ENCODE data around the gene LGALS16.

LGALS16 gene

DNA sequence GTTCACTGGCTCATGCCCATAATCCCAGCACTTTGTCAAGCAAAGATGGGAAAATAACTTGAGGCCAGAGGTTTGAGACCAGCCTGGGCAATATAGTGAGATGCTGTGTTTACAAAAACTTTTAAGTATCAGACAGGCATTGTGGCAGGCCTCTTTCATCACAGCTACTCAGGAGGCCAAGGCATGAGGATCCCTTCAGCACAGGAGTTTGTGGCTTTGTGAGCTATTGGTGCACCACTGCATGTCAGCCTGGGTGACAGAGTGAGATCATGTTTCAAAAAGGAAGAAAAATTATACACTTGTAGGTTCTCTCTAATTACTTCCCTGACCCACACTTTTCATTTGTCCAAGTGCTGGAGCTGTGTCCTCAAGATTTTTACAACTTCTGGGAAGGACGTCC lies 37.1 kb downstream of the LGALS16 start:
- ATAC-seq: no peak
- TF ChIP-seq ZFP3 (CRISPR knock-in tag; IDR thresholded peaks at IDR 0.05): no peak
- no peak for TF ChIP-seq CSRNP3 (CRISPR knock-in tag; IDR thresholded peaks at IDR 0.05)
- no peak for TF ChIP-seq CREB5 (CRISPR knock-in tag; IDR thresholded peaks at IDR 0.05; ENCODE audit: low read depth)
- TF ChIP-seq TOX (CRISPR knock-in tag; IDR thresholded peaks at IDR 0.05; ENCODE audit: borderline replicate concordance): no peak
- TF ChIP-seq, protein P1, sequence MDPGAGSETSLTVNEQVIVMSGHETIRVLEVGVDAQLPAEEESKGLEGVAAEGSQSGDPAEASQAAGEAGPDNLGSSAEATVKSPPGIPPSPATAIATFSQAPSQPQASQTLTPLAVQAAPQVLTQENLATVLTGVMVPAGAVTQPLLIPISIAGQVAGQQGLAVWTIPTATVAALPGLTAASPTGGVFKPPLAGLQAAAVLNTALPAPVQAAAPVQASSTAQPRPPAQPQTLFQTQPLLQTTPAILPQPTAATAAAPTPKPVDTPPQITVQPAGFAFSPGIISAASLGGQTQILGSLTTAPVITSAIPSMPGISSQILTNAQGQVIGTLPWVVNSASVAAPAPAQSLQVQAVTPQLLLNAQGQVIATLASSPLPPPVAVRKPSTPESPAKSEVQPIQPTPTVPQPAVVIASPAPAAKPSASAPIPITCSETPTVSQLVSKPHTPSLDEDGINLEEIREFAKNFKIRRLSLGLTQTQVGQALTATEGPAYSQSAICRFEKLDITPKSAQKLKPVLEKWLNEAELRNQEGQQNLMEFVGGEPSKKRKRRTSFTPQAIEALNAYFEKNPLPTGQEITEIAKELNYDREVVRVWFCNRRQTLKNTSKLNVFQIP (CRISPR knock-in tag; IDR thresholded peaks at IDR 0.05; ENCODE audit: borderline replicate concordance, low read depth): no peak
- no peak for TF ChIP-seq ZFP30 (CRISPR knock-in tag; IDR thresholded peaks at IDR 0.05)

DNA sequence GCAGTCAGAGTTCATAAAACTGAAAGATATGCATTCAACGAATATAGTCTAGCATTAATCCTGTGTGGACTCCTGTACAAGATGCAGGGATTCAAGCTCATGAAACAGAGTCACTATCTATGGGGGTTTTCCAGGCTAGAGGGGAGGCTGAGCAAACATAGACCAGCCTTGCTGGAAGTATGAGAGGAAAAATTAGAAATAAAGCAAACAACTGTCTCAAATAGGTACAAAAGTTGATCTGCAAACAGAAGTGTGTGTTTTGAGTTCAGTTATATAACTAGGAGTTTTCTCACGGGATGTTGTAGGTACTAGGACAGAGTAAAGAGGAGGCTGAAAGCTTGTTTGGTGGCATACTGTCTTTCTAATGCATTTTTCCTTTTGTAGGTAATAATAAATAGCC lies 40.0 kb downstream of the LGALS16 start:
- no peak for ATAC-seq
- no peak for TF ChIP-seq GLIS3 (CRISPR knock-in tag; IDR thresholded peaks at IDR 0.05)
- TF ChIP-seq ZC3H10 (CRISPR knock-in tag; IDR thresholded peaks at IDR 0.05): no peak
- TF ChIP-seq ZFP30 (CRISPR knock-in tag; IDR thresholded peaks at IDR 0.05): no peak
- no peak for TF ChIP-seq TOX (CRISPR knock-in tag; IDR thresholded peaks at IDR 0.05; ENCODE audit: borderline replicate concordance)
- no peak for TF ChIP-seq ZFP3 (CRISPR knock-in tag; IDR thresholded peaks at IDR 0.05)
- TF ChIP-seq ESRRG (CRISPR knock-in tag; IDR thresholded peaks at IDR 0.05): no peak
- no peak for TF ChIP-seq ZNF565 (CRISPR knock-in tag; conservative IDR thresholded peaks at IDR 0.05; ENCODE audit: low read depth)
- TF ChIP-seq BACH2 (CRISPR knock-in tag; IDR thresholded peaks at IDR 0.05; ENCODE audit: borderline replicate concordance): no peak
- no peak for TF ChIP-seq TCF4 (CRISPR knock-in tag; IDR thresholded peaks at IDR 0.05; ENCODE audit: borderline replicate concordance)
- TF ChIP-seq, protein P2, sequence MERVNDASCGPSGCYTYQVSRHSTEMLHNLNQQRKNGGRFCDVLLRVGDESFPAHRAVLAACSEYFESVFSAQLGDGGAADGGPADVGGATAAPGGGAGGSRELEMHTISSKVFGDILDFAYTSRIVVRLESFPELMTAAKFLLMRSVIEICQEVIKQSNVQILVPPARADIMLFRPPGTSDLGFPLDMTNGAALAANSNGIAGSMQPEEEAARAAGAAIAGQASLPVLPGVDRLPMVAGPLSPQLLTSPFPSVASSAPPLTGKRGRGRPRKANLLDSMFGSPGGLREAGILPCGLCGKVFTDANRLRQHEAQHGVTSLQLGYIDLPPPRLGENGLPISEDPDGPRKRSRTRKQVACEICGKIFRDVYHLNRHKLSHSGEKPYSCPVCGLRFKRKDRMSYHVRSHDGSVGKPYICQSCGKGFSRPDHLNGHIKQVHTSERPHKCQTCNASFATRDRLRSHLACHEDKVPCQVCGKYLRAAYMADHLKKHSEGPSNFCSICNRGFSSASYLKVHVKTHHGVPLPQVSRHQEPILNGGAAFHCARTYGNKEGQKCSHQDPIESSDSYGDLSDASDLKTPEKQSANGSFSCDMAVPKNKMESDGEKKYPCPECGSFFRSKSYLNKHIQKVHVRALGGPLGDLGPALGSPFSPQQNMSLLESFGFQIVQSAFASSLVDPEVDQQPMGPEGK (CRISPR knock-in tag; IDR thresholded peaks at IDR 0.05; ENCODE audit: borderline replicate concordance): no peak
- TF ChIP-seq CSDC2 (CRISPR knock-in tag; IDR thresholded peaks at IDR 0.05): no peak
- no peak for TF ChIP-seq ZNF70 (CRISPR knock-in tag; IDR thresholded peaks at IDR 0.05)
- TF ChIP-seq ZNF8 (CRISPR knock-in tag; IDR thresholded peaks at IDR 0.05): no peak
- no peak for TF ChIP-seq SNAI2 (CRISPR knock-in tag; IDR thresholded peaks at IDR 0.05)
- TF ChIP-seq ARNTL (CRISPR knock-in tag; IDR thresholded peaks at IDR 0.05; ENCODE audit: borderline replicate concordance, low read depth): no peak
- TF ChIP-seq PPARA (CRISPR knock-in tag; IDR thresholded peaks at IDR 0.05; ENCODE audit: borderline replicate concordance): no peak
- TF ChIP-seq, protein P3, sequence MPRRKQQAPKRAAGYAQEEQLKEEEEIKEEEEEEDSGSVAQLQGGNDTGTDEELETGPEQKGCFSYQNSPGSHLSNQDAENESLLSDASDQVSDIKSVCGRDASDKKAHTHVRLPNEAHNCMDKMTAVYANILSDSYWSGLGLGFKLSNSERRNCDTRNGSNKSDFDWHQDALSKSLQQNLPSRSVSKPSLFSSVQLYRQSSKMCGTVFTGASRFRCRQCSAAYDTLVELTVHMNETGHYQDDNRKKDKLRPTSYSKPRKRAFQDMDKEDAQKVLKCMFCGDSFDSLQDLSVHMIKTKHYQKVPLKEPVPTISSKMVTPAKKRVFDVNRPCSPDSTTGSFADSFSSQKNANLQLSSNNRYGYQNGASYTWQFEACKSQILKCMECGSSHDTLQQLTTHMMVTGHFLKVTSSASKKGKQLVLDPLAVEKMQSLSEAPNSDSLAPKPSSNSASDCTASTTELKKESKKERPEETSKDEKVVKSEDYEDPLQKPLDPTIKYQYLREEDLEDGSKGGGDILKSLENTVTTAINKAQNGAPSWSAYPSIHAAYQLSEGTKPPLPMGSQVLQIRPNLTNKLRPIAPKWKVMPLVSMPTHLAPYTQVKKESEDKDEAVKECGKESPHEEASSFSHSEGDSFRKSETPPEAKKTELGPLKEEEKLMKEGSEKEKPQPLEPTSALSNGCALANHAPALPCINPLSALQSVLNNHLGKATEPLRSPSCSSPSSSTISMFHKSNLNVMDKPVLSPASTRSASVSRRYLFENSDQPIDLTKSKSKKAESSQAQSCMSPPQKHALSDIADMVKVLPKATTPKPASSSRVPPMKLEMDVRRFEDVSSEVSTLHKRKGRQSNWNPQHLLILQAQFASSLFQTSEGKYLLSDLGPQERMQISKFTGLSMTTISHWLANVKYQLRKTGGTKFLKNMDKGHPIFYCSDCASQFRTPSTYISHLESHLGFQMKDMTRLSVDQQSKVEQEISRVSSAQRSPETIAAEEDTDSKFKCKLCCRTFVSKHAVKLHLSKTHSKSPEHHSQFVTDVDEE (CRISPR knock-in tag; IDR thresholded peaks at IDR 0.05): no peak

DNA sequence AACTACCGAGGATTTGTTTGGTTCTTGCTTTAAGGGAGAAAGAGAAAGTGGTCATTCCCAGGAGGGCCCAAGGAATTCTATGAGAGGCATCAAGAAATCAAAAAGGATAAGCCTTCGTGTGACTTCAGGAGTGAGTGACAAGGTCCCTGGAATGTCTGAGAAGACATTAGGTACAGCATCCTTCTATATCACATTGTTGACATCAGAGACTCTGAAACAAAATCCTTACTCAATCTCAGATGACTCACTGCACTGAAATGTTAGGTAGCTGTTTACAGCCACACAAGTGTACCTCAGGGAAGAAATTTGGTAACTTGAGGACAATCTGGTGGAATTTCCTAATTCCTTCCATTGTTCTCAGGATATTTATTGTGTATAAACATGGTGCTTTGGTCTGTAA lies 40.7 kb downstream of the LGALS16 start:
- ATAC-seq: no peak
- TF ChIP-seq TOX (CRISPR knock-in tag; IDR thresholded peaks at IDR 0.05; ENCODE audit: borderline replicate concordance) (no peak), GLIS3 (CRISPR knock-in tag; IDR thresholded peaks at IDR 0.05) (no peak), CSDC2 (CRISPR knock-in tag; IDR thresholded peaks at IDR 0.05) (no peak), CSRNP3 (CRISPR knock-in tag; IDR thresholded peaks at IDR 0.05) (no peak), ZFP3 (CRISPR knock-in tag; IDR thresholded peaks at IDR 0.05) (no peak), BACH2 (CRISPR knock-in tag; IDR thresholded peaks at IDR 0.05; ENCODE audit: borderline replicate concordance) (no peak), ZFP30 (CRISPR knock-in tag; IDR thresholded peaks at IDR 0.05) (no peak), ESRRG (CRISPR knock-in tag; IDR thresholded peaks at IDR 0.05) (no peak), CREB5 (CRISPR knock-in tag; IDR thresholded peaks at IDR 0.05; ENCODE audit: low read depth) (no peak), SNAI2 (CRISPR knock-in tag; IDR thresholded peaks at IDR 0.05) (no peak)
- TF ChIP-seq, protein P1 (CRISPR knock-in tag; IDR thresholded peaks at IDR 0.05; ENCODE audit: borderline replicate concordance, low read depth): no peak
- TF ChIP-seq, protein P2 (CRISPR knock-in tag; IDR thresholded peaks at IDR 0.05; ENCODE audit: borderline replicate concordance): no peak
